ENCODE measurements around the gene IQGAP1. TPM values are rescaled to one million over a fixed set of nuclear protein-coding genes. Genes with fewer than 3 reads are reported as not detected.

IQGAP1 gene
- total and polyA plus RNA-seq, 2 donors (not counting 1 experiment from before 2014, with no cell fraction given) = 222 to 270 TPM

GRCh38 chr15:90483012-90483307 is 94.9 kb downstream of the IQGAP1 start:
- no peaks in the 10 kb centered on the region for H3K4me1 ChIP-seq (ENCODE audit: control insufficient read depth, extremely low read depth, insufficient read depth, low read length)
- no peaks in the 10 kb centered on the region for H3K79me2 ChIP-seq (ENCODE audit: control insufficient read depth, insufficient read depth, low read length)
- H3K4me2 ChIP-seq (ENCODE audit: extremely low read depth, insufficient read depth, low read length) = no peak overlapping the region
- no peaks in the 10 kb centered on the region for H3K9me3 ChIP-seq (ENCODE audit: control insufficient read depth, insufficient read depth, low read depth, low read length)
- no peaks in the 10 kb centered on the region for H3K27me3 ChIP-seq (ENCODE audit: control insufficient read depth, insufficient read depth, low read length)
- H4K20me1 ChIP-seq (ENCODE audit: control insufficient read depth, extremely low read depth, insufficient read depth, low read length) = no peaks in the 10 kb centered on the region
- H3K4me3 ChIP-seq (replicated peaks in 1 of 4; ENCODE audit: control extremely low read depth in 1 of 4, insufficient read depth in 1 of 4, low read depth in 3 of 4, low read length in 4 of 4) = no peak overlapping the region
- H3K27ac ChIP-seq (ENCODE audit: insufficient read depth, low read length) = no peak overlapping the region
- H3K9ac ChIP-seq (ENCODE audit: insufficient read depth, low read length) = no peak overlapping the region
- peaks cover 24% of the 10 kb centered on the region for H3K36me3 ChIP-seq (ENCODE audit: control insufficient read depth, insufficient read depth, low read length)
- no peak overlapping the region for H2AFZ ChIP-seq (ENCODE audit: low read length)
- DNase-seq (ENCODE audit: low read depth in 2 of 2) = no peak
- no peak for TF ChIP-seq CTCF (conservative IDR thresholded peaks at IDR 0.05 in 1 of 2, IDR thresholded peaks at IDR 0.05 in 1 of 2; ENCODE audit: low read depth in 1 of 2, low read length in 2 of 2)
- TF ChIP-seq EZH2 (IDR thresholded peaks at IDR 0.05; ENCODE audit: low read length, missing control alignments) = no peak

- Histone ChIP-seq H3K27ac (ENCODE audit: insufficient read depth, low read length) (no peak overlapping the region), H2AFZ (ENCODE audit: low read length) (no peak overlapping the region), H3K79me2 (ENCODE audit: control insufficient read depth, insufficient read depth, low read length) (no peaks in the 10 kb centered on the region), H3K4me2 (ENCODE audit: extremely low read depth, insufficient read depth, low read length) (no peak overlapping the region), H3K36me3 (ENCODE audit: control insufficient read depth, insufficient read depth, low read length) (peaks cover 24% of the 10 kb centered on the region), H3K4me1 (ENCODE audit: control insufficient read depth, extremely low read depth, insufficient read depth, low read length) (no peaks in the 10 kb centered on the region), H3K27me3 (ENCODE audit: control insufficient read depth, insufficient read depth, low read length) (no peaks in the 10 kb centered on the region), H4K20me1 (ENCODE audit: control insufficient read depth, extremely low read depth, insufficient read depth, low read length) (no peaks in the 10 kb centered on the region), H3K4me3 (replicated peaks in 1 of 4; ENCODE audit: control extremely low read depth in 1 of 4, insufficient read depth in 1 of 4, low read depth in 3 of 4, low read length in 4 of 4) (no peak overlapping the region), H3K9ac (ENCODE audit: insufficient read depth, low read length) (no peak overlapping the region), H3K9me3 (ENCODE audit: control insufficient read depth, insufficient read depth, low read depth, low read length) (no peaks in the 10 kb centered on the region)
- no peak for DNase-seq (ENCODE audit: low read depth in 2 of 2)
- TF ChIP-seq EZH2 (IDR thresholded peaks at IDR 0.05; ENCODE audit: low read length, missing control alignments) = no peak
- no peak for TF ChIP-seq CTCF (conservative IDR thresholded peaks at IDR 0.05 in 1 of 2, IDR thresholded peaks at IDR 0.05 in 1 of 2; ENCODE audit: low read depth in 1 of 2, low read length in 2 of 2)
These were observed 95.6 kb downstream of the IQGAP1 start for GRCh38 chr15:90483637-90484036.

GRCh38 chr15:90487186-90487585 is 99.1 kb downstream of the IQGAP1 start:
- no peak overlapping the region for H3K4me2 ChIP-seq (ENCODE audit: extremely low read depth, insufficient read depth, low read length)
- no peaks in the 10 kb centered on the region for H3K79me2 ChIP-seq (ENCODE audit: control insufficient read depth, insufficient read depth, low read length)
- H2AFZ ChIP-seq (ENCODE audit: low read length) = no peak overlapping the region
- no peaks in the 10 kb centered on the region for H4K20me1 ChIP-seq (ENCODE audit: control insufficient read depth, extremely low read depth, insufficient read depth, low read length)
- no peaks in the 10 kb centered on the region for H3K27me3 ChIP-seq (ENCODE audit: control insufficient read depth, insufficient read depth, low read length)
- no peak for DNase-seq (ENCODE audit: low read depth in 2 of 2)
- no peak overlapping the region for H3K4me3 ChIP-seq (replicated peaks in 1 of 4; ENCODE audit: control extremely low read depth in 1 of 4, insufficient read depth in 1 of 4, low read depth in 3 of 4, low read length in 4 of 4)
- H3K4me1 ChIP-seq (ENCODE audit: control insufficient read depth, extremely low read depth, insufficient read depth, low read length) = no peaks in the 10 kb centered on the region
- H3K9me3 ChIP-seq (ENCODE audit: control insufficient read depth, insufficient read depth, low read depth, low read length) = no peaks in the 10 kb centered on the region
- no peak overlapping the region for H3K27ac ChIP-seq (ENCODE audit: insufficient read depth, low read length)
- H3K9ac ChIP-seq (ENCODE audit: insufficient read depth, low read length) = no peak overlapping the region
- TF ChIP-seq EZH2 (IDR thresholded peaks at IDR 0.05; ENCODE audit: low read length, missing control alignments) (no peak), CTCF (conservative IDR thresholded peaks at IDR 0.05 in 1 of 2, IDR thresholded peaks at IDR 0.05 in 1 of 2; ENCODE audit: low read depth in 1 of 2, low read length in 2 of 2) (no peak)
- peaks cover 22% of the 10 kb centered on the region for H3K36me3 ChIP-seq (ENCODE audit: control insufficient read depth, insufficient read depth, low read length)
